Right forelimb (tissue), 1 donor: ENCODE measurements around the gene FBXO46.
"Not testable (repeated sequence)": the region's sequence is repeated elsewhere in the genome, so short reads cannot be mapped to it uniquely, and the experiment has no call there.

ENCODE experiments used
- DNase-seq: peaks from one replicate; pipeline ENCODE4 v3.0.0-alpha.2; 2018

Gene FBXO46

DNA sequence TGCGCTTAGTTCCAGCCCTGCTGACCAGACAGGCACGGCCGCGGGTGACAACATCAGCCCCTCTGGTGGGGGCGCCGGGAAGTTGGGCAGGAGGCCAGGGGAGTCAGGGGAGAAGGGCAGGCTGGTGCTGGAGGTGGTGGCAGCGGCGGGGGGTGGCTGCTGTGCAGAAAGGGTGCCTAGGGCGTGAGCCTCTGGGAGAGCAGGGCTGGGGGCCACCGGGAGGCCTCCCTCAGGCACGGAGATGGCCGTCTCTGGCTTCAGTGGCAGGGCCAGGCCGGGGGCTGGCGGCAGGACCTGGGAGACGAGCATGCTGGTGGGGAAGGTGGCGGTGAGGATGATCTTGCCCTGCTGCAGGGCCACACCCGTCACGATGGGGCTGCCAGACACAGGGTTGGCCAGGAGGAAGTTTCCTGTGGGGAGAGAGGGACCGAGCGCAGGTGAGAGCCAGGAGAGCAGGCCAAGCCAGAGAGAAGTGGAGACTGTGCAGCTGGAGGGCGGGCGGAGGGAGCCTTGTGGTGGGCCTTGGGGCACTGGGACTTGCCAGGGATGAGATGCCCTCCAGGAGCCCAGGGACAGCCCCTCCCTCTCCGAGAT, 35.1 kb upstream of the FBXO46 start:
- no peak for DNase-seq

DNA sequence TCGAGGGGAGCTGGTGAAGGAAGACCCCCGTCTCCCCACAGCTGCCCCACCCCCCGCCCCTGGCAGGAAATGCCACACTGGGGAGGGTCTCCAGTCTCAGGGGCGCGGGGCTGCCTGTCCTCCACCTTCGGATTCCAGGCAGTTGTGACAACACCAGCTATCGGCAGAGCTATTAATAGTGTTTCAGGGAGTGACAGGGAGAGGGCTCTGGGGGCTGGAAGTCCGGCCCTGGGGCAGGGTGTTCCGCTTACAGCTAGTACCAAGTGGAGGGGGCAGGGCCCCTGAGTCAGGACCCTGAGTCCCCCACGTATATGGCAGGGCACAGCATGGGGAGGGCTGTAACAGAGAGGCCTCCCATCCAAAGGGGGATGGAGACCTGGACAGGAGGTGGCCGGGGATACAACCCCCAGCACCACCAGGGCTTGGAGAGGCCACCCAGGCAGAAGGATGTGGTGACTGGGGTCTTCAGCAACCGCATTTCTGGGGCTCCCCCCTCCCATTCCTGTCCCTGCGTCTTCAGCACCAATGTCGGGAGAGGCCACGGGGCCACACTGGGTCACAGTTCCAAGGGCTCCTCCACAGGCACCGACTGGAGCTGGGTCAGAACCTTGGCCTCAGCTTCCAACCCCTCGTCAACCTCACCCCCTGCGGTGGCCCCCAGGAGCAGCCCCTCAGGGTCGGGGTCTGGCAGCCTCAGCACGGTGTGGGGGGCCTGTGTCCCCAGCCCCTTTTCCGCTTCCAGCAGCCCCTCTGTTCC, 34.4 kb upstream of the FBXO46 start:
- DNase-seq, result no peak

DNA sequence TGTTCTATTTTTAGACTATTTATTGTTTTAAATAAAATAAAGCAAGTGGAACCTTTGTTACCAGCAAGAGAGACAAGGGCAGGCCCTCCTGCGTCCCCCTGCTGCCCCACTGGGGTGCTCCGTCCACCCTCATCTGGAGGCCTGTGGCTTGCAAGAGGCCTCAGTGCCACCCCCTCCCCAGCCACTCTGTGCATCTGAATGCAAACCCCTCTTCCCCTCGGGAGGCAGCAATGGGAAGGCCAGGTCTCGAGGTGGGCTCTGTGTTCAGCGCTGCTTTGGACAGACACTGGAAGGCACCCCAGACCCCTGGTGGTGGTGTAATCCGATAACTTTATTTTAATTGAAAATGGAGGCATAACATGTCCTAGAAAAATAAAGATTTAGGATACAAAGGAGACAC, 33.8 kb upstream of the FBXO46 start:
- no peak for DNase-seq

DNA sequence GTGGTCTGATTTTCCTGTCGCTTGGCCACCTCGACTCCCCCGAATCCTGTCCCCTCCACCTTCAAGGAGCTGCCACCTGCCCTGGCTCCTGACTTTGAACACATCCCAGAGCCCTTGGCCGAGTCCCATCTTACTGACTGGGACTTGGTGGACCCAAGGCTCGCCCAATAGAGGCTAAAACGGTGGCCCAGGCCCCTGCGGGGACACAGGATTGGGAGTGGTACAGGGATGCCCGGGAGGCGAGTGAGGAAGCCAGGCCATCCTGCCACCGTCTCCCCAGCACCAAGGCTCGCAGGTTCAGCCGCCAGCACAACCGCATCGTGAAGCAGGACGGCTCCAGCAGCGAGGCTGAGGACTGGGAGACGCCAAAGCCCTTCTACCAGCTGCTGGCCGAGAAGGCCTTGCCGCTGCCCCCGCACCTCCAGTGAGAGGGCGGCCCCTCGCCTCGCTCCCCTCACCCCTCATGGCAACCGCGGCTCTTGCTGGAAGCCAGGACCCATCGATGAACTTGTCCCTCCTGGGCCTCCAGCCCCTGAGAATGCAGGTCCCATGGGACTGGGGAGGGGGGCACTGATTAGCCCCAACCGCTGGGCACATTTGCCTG, 33.1 kb upstream of the FBXO46 start:
- DNase-seq, result no peak

DNA sequence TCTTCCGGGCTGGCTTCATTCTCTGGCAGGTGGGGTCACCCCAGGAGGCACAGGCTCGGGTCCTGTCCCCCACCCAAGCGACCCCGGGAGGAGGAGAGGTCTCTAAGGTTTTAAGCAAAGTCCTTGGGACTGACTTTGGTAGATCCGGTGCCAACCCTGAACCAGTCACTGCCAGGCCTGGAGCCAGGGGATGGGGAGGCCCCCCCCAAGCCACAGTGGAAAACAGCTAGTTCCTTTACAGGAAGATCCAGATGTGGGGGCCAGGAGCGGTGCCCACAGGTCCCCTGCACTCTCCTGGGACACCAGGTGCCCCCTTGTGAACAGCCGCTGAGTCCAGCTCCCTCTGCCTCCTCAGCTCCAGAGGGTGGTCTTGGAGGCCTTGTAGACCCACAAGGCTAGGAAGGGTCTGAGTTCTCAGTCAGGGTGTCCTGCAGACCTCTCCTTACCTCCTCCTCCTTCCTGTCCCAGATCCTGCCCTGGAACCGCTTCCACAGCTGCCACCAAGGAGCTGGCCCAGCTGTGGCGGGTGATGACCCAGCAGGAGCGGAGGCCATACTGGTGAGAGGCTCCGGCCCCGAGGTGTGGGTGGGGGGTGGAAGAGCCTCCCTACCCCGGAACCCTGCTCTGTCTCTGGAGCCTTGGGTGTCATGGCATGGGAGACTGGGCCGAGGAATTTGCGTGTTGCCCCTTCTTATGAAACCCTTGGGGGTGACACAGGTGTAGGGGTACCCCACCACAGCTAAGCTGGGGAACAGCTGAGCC, 32.4 kb upstream of the FBXO46 start:
- DNase-seq, result no peak

DNA sequence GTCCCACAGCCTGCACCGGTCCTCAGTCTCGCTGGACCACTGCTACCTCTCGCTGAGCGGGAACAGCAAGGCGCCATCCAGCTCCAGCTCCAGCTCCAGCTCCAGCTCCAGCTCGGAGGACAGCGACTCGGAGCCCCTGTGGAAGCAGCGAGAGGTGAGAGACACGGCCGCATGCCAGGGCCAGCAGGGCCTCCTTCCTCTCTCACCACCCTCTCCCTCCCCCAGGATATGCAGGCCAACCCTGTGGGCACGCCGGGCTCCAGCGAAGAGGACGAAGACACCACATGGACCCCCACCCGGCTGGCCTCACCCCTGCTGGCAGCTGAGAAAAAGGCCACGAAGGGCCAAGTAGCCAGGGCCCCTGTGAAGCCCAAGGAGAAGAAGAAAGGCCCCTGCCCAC, 31.0 kb upstream of the FBXO46 start:
- no peak for DNase-seq

DNA sequence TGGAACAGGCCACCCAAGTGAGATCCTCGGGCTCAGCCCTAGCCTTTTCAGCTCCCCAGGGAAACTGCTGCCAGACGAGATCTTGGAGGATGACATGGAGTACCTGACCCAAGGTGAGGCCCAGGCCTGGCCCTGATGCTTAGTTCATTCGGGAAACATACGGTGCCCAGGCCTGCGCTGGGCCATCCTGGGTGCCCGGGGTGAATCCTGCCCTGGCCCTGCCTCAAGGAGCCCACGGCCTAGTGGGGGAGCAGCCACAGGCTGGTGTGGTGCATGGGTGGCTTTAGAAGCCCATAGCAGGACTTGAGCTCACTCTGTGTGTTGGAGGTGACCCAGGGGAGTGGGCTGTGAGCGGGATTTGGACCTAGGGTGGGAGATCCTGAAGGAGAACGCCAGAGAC, 28.2 kb upstream of the FBXO46 start:
- no peak for DNase-seq

DNA sequence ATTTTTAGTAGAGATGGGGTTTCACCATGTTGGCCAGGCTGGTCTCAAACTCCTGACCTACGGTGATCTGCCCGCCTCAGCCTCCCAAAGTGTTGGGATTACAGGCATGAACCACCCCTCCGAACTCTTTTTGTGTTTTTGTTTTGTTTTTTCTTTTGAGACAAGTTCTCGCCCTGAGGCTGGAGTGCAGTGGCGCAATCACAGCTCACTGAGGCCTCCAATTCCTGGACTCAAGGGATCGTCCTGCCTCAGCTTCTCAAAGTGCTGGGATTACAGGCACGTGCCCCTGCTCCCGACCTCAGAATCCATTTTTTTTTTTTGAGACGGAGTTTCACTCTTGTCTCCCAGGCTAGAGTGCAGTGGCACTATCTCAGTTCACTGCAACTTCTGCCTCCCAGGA, 27.0 kb upstream of the FBXO46 start:
- no peak for DNase-seq

DNA sequence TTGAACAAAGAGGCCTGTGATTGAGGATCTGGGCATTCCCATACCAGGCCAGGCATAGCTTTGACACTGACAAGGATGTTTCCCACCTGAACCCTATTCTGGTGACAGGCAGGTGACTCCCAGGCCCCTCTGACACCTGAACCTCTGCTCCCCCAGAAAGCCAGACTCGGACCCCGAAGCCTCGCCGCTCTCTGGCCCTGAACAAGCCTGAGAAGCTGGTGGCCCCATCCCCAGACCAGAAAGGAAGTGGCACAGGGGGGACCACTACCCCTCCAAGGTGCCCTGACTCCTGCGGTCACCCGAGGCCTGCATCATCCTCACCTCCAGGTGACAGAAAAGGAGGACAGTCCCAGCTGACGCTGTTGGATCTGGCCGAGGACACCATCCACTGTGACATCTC, 23.6 kb upstream of the FBXO46 start:
- no peak for DNase-seq

DNA sequence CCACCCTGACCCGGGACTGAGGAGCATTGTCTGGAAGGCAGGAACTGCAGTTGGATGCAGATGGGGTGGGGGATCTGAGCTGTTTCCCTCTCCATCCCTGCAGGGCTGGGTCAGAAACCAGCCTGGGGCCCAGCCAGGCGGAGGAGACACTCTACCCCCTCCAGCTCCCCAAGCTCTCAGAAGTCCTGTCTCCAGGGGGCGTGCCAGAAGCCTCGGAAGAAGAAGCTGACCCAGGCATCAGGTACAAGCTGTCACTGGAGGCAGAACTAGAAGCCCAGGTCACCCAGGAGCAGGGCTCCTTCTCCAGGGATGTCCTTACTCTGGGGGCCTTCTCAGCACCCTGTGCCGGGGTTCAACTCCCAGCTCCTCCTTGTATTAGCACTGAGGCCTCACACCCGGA, 22.9 kb upstream of the FBXO46 start:
- DNase-seq, result no peak

DNA sequence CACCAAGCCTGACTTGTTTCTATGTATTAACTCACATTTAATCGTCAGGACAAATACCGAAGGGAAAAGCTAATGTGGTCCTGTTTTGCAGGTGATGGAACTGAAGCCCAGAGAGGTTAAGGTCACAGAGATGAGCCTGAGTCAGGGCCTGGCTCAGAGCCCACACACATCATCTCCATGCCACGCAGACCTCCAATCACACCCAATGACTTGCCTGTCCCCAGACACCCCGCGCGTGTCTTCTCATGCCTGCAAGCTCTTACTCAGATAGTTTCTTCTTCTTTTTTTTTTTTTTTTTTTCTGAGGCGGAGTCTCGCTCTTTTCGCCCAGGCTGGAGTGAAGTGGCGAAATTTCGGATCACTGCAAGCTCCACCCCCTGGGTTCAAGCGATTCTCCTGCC, 21.9 kb upstream of the FBXO46 start:
- DNase-seq, result no peak

DNA sequence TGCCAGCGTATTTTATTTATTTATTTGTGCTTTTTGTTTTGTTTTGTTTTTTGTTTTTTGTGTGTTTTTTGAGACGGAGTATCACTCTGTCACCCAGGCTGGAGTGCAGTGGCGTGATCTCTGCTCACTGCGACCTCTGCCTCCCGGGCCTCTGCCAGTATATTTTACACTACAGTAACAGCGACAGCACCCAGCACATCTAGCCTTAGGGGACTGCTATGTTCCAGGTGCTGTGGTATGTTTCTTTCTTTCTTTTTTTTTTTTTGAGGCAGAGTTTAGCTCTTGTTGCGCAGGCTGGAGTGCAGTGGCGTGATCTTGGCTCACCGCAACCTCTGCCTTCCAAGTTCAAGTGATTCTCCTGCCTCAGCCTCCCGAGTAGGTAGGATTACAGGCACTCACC, 20.8 kb upstream of the FBXO46 start:
- not testable (repeated sequence) for DNase-seq

DNA sequence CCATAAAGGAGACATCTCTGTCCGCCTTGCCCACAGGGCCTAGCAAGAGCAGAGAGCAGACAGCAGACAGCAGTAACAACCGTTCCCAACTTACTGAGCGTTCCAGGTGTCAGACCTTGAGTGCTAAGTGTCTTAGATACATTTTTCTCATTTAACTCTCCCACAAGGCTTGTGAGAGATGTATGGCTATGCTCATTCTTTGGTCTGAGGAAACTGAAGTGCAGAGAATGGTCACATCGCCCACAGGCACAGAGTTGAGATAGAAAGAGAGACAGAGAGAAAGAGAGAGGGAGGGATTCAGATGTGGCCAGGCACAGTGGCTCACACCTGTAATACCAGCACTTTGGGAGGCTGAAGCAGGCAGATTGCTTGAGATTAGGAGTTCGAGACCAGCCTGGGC, 16.8 kb upstream of the FBXO46 start:
- DNase-seq, result no peak

DNA sequence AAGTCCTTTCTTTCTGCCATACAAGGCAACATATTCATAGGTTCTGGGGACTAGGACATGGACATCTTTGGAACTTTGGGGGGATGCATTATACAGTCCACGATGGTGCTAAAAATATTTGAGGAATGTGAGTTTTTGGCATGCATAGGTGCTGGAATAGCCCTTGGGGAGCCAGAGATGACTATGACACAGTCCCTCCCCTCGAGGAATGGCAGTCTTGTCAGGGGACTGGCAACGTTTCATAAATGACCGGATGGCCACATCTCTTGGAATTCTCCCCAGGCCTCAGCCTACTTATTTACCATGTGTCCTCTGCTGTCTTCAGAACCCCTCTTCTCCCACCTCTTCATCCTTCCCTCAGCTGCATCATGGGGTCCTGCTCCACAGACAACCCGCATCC, 16.2 kb upstream of the FBXO46 start:
- no peak for DNase-seq

DNA sequence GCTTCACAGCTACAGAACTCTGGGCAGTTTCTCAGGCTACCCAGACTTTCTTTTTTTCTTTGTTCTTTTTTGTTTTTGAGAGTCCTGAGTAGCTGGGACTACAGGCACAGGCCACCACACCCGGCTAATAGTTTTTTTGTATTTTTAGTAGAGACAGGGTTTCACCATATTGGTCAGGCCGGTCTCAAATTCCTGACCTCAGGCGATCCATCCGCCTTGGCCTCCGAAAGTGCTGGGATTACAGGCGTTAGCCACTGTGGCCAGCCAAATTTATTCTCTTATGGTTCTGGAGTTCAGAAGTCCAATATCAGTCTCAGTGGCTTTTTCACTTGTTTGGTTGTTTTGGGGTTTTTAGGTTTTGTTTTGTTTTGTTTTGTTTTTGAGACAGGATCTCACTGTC, 14.9 kb upstream of the FBXO46 start:
- DNase-seq, result no peak

DNA sequence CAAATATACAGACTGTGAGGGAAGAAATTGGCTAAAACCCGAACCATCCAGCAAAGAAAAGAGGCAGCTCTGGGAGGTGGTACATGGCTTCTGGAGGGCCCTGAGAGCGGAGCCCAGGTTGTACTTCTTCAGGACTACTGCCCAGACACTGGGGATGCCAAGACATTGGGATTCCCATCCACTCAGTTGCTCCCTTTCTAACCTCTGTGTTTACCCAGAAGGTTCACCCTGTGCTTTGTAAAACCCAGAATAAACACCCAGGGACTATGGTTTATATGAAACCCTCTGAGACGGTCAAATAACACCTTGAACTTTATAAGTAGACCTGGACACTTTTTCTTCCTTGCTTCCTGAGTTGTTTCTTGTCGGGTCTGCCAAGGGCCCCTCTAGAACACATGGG, 12.3 kb upstream of the FBXO46 start:
- DNase-seq, result no peak

DNA sequence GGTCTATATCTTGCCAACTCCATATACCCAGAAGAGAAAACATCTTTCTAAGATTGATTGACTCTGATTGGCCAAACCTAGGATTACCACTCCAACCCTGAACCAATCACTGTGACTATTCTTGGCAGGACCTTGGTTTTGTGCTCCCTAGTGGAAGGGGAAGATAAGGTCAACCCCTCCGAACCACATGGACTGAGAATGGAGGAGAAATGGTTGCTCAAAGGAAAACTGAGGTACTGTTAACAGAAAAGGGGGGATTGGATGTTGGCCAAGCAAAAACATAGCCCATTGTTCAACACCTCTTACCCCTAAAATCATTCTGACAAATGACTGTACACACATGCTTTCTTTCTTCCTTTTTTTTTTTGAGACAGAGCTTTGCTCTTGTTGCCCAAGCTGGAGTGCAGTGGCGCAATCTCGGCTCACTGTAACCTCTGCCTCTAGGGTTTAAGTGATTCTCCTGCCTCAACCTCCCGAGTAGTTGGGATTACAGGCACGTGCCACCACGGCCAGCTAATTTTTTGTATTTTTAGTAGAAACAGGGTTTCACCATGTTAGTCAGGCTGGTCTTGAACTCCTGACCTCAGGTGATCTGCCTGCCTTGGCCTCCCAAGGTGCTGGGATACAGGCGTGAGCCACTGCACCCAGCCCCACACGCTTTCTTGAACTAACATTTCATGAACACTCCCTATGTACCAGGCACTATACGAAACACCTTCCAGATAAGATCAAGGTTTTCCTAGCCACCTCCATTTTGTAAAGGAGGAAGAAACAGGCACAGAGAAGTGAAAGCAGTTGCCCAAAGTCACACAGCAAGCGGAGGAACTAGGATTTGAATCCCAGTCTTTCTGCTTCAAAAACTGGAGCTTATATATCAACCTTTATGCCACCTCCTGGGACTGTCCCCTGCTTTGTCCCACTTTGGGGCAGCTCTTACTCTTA, 9.1 kb upstream of the FBXO46 start:
- DNase-seq, result no peak

DNA sequence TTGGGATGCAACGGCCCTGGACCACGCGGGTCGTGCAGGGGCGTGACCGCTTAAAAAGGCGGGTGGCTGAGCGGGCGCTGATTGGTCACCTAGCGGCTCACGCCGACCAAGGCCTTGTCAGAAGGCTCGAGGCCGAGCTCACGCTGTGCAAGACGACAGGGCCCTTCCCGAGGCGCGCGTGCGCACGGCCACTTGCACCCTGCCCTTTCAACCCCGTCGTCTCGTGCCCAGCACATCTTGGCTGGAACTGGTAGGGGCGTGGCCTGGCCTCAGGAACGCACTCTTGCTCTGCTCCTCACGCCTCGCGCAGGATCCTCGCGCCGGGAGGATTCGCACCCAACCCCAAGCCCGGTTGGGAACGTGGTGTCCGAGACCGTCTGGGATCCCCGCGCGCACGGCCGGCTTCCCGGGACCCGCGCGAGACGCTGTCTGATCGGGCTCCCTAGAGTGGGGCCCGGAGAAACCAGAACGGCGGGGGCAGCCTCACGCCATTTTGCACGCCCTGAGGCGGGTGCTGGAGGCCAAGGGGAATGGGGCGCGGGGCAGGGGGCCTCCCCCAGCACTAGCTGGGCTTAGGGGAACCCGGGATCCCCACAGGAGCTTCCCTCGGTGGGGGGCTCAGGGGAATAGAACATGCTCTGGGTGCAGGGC, 2.6 kb upstream of the FBXO46 start, which contains the start of gene MEIOSIN:
Gene MEIOSIN (plus strand): TSS at position 280 of the 651 bp plus-strand sequence. CDS start 1,938 bp downstream, outside the sequence.
- DNase-seq, result no peak

DNA sequence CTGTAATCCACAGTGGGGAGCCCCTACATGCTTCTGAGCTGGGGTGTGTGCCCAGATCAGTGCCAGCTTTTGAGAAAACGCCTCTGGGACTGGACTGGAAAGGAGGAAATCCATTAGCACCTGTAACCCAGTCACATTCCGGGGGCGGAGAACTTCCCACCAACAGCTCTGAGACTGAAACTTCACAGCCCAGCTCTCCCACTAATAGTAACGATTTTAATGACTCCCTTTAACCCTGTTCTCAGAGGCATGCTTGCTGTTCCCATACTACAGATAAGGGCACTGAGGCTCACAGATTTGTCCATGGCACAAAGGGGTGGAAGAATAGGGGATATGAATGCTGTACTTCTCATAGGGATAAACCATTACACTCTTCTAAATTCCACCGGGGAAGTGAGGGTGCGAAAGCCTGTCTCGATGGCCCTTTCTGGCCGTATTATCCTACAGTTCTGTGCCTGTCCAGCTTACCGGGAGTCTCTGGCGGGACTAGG, 851 bp downstream of the FBXO46 start:
- no peak for DNase-seq

DNA sequence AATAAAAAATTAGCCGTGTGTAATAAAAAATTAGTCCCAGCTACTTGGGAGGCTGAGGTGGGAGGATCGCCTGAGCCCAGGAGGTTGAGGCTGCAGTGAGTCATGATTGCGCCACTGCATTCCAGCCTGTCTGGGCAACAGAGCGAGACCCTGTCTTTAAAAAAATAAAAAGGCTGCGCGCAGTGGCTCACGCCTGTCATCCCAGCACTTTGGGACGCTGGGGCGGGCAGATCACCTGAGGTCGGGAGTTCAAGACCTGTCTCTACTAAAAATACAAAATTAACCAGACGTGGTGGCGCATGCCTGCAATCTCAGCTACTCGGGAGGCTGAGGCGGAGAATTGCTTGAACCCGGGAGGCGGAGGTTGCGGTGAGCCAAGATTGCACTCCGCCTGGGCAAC, 2.0 kb downstream of the FBXO46 start:
- DNase-seq, result not testable (repeated sequence)

DNA sequence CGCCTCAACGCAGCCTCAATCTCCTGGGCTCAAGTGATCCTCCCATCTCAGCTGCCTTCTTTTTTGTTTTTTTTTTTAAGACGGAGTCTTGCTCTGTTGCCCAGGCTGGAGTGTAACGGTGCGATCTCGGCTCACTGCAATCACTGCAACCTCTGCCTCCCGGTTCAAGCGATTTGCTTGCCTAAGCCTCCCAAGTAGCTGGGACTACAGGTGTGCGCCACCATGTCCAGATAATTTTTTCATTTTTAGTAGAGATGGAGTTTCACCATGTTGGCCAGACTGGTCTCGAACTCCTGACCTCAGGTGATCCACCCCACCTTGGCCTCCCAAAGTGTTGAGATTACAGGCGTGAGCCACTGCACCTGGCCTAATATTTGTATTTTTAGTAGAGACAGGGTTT, 10.6 kb downstream of the FBXO46 start:
- not testable (repeated sequence) for DNase-seq
